ENCODE measurements around the gene CCR1.

DNA sequence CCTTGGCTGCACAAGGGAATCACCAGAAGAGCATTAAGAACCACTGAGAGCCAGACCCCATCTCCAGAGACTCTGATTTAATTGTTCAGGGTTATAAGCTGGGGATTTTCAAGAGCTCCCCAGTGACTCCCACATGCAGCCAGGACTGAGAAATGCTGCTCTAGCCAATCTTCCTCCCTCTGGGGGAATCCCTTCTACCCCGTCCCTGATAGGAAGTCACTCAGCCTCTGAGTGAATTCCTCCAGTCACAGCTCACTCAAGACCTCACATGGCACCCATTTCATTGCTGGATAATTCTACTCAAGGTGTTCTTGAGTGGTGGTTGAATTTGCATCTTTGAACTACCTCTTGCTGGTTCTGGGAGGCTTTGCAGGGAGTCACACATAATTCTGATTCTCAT is 44.9 kb upstream of the CCR1 start:
- TF ChIP-seq, protein P1, sequence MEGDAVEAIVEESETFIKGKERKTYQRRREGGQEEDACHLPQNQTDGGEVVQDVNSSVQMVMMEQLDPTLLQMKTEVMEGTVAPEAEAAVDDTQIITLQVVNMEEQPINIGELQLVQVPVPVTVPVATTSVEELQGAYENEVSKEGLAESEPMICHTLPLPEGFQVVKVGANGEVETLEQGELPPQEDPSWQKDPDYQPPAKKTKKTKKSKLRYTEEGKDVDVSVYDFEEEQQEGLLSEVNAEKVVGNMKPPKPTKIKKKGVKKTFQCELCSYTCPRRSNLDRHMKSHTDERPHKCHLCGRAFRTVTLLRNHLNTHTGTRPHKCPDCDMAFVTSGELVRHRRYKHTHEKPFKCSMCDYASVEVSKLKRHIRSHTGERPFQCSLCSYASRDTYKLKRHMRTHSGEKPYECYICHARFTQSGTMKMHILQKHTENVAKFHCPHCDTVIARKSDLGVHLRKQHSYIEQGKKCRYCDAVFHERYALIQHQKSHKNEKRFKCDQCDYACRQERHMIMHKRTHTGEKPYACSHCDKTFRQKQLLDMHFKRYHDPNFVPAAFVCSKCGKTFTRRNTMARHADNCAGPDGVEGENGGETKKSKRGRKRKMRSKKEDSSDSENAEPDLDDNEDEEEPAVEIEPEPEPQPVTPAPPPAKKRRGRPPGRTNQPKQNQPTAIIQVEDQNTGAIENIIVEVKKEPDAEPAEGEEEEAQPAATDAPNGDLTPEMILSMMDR (IDR thresholded peaks at IDR 0.05) = no peak
- TF ChIP-seq POLR2A (IDR thresholded peaks at IDR 0.05) (no peak), EP300 (IDR thresholded peaks at IDR 0.05) (no peak)
